Aorta (tissue), 5 donors: Measurements from ENCODE around the gene CD82. TPM values are rescaled to one million over a fixed set of nuclear protein-coding genes. Genes with fewer than 3 reads are reported as not detected.
"Not testable (repeated sequence)": the region's sequence is repeated elsewhere in the genome, so short reads cannot be mapped to it uniquely, and the experiment has no call there.

Experiments used
- ATAC-seq: fragments of 200-7000 bp; cut with Tn5 transposase; one replicate; pipeline ENCODE4 v1.9.1; 2022; ENCODE audit warnings: moderate library complexity; ENCODE audit not compliant: low FRiP score
- DNase-seq, 2 donors: peaks; one replicate each; pipeline ENCODE4 v3.0.0-alpha.2; 2020
- H3K27ac ChIP-seq, 2 donors: one replicate each; pipeline ENCODE4 v1.5.1; 2013; ENCODE audit warnings: low read length in 2 of 2, mild to moderate bottlenecking in 2 of 2, moderate library complexity in 2 of 2, control low read depth in 1 of 2, inconsistent platforms in 1 of 2, low read depth in 1 of 2
- H3K27me3 ChIP-seq, 2 donors: one replicate each; pipeline ENCODE4 v1.6.1; 2013; ENCODE audit warnings: control low read depth in 1 of 2, low read length in 1 of 2, mild to moderate bottlenecking in 1 of 2, moderate library complexity in 1 of 2; ENCODE audit not compliant: insufficient read depth in 2 of 2, control insufficient read depth in 1 of 2
- H3K36me3 ChIP-seq, 2 donors: one replicate each; pipeline ENCODE4 v1.6.1; 2013; ENCODE audit warnings: control low read depth in 1 of 2, low read length in 1 of 2, mild to moderate bottlenecking in 1 of 2; ENCODE audit not compliant: insufficient read depth in 2 of 2, control insufficient read depth in 1 of 2
- H3K4me1 ChIP-seq, 2 donors: one replicate each; pipeline ENCODE4 v1.6.1; 2013; ENCODE audit warnings: low read length in 2 of 2, control low read depth in 1 of 2, mild to moderate bottlenecking in 1 of 2, moderate library complexity in 1 of 2; ENCODE audit not compliant: insufficient read depth in 2 of 2, control insufficient read depth in 1 of 2
- H3K4me3 ChIP-seq, 2 donors: one replicate each; pipeline ENCODE4 v1.5.1; 2013; ENCODE audit warnings: low read length in 2 of 2, control low read depth in 1 of 2, mild to moderate bottlenecking in 1 of 2
- H3K9me3 ChIP-seq: one replicate; pipeline ENCODE4 v1.6.1; 2013; ENCODE audit warnings: mild to moderate bottlenecking, low read length; ENCODE audit not compliant: control insufficient read depth
- WGBS, 2 donors: extraction: QIAGEN DNeasy Blood & Tissue Kit; methylation state at CpG; one replicate each; pipeline ENCODE4 v1.1.7; 2013; 5-methylcytosine and 5-hydroxymethylcytosine counted together
- intact Hi-C, 2 donors: fragments of 100-400 bp; cut with DNase I; formaldehyde crosslinking; loops; one replicate each; pipeline versions ENCODE4 v1.14.2 to v1.15.0; 2022
- polyA plus RNA-seq, 2 donors: library from polyadenylated mRNA; stranded (reverse); fragments of 200-250 nt; gene quantifications; one replicate each; pipeline ENCODE4 v1.2.3, GENCODE V29; 2013
- total RNA-seq, 2 donors: library from RNA; stranded (reverse); fragmentation: NEBNext Ultra II Directional; extraction: Animal tissue kit (Norgen Biotek cat#: 25700); gene quantifications; one replicate each; pipeline ENCODE4 v1.2.1, GENCODE V29; 2021
- donor health status: healthy with polysubstance abuse.
- donor health status: Bipolar disorder and iron deficiency.
- donor health status: DM: no; HTN: no; CAD: no.
- donor health status: DM: no; HTN: no; CAD: no.
- donor health status: DM: yes; HTN: yes; CAD: no.

The CD82 gene
- total and polyA plus RNA-seq, 4 donors, result 21.0 to 64.6 (median 46.1) TPM

DNA sequence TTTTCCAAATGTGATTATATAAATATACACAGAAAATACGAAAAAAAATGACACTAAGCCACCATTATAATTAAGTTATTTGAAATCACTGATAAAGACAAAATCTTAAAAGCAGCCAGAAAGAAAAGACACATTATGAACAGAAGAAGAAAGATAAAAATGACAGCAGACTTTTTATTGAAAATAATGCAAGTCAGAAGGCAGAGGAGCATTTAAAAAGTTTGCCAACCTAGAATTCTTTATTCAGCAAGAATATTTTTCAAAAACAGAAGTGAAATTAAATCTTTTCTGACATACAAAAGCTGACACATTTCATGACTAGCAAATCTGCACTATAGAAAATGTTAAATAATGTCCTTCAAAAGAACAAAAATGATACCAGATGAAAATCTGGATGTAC, 77.8 kb downstream of the CD82 start:
- DNase-seq (no peak), ATAC-seq (no peak)
- Histone ChIP-seq H3K27ac (no peak overlapping the region), H3K36me3 (no peaks in the 10 kb centered on the region), H3K4me1 (no peaks in the 10 kb centered on the region), H3K9me3 (peaks cover 2% of the 10 kb centered on the region), H3K4me3 (no peak overlapping the region), H3K27me3 (no peaks in the 10 kb centered on the region)
- intact Hi-C loops, result no loop called here
- WGBS, 2 donors, result 71 to 78% methylated on average over 1 of the region's 1 CpG

DNA sequence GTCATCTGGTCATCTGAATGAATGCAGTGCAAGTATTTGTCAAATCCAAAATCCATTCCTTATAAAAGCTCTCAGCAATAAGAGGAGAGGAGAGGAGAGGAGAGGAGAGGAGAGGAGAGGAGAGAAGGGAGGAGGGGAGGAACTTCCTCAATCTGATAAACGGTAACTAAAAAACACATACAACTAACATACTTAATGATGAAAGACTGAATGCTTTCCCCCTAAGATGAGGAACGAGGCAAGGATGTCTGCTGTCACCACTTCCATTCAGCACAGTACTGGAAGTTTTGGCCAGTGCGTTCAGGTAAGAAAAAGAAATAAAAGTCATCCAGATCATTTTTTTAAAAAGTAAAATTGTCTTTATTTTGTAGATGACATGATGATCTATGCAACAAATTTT, 80.4 kb downstream of the CD82 start:
- Histone ChIP-seq H3K27me3 (no peaks in the 10 kb centered on the region), H3K4me3 (no peak overlapping the region), H3K4me1 (no peaks in the 10 kb centered on the region), H3K9me3 (peaks cover 2% of the 10 kb centered on the region), H3K27ac (no peak overlapping the region), H3K36me3 (no peaks in the 10 kb centered on the region)
- WGBS, 2 donors, result 64% methylated on average over 3 of the region's 3 CpGs
- ATAC-seq, result no peak
- intact Hi-C loops, result no loop called here
- no peak for DNase-seq

DNA sequence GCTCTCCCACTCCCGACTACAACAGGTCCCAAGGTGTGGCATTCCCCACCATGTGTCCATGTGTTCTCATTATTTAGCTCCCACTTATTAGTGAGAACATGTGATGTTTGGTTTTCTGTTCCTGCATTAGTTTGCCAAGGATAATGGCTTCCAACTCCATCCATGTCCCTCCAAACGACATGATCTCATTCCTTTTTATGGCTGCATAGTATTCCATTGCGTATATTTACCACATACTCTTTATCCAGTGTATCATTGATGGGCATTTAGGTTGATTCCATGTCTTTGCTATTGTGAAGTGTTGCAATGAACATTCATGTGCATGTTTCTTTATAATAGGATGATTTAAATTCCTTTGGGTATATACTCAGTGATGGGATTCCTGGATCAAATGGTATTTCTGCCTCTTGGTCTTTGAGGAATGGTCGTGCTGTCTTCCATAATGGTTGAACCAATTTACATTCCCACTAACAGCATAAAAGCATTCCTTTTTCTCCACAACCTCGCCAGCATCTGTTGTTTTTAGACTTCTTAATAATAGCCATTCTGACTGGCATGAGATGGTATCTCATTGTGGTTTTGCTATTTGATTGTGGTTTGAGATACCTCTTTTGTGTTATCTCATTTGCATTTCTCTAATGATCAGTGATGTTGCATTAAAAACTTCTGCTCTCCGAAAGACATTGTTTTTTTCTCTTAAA, 81.9 kb downstream of the CD82 start:
- not testable (repeated sequence) for ATAC-seq, H3K27me3 ChIP-seq

DNA sequence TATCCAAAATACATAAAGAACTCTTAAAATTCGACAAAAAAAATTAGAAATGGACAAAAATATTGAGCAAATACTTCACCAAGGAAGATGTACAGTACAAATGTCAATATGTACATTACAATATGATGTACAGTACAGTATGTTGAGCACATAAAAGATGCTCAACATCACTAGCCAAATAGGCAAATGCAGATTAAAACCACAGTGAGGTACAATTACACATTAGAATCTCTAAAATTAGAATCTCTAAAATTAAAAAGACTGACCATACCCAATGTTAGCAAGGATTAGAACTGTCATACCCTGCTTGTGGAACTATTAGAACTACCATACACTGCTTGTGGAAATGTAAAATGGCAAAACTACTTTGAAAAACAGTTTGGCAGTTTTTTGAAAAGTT, 82.6 kb downstream of the CD82 start:
- intact Hi-C loops, result no loop called here
- WGBS, 2 donors, result 74 to 84% methylated on average over 1 of the region's 1 CpG
- no peak for ATAC-seq
- Histone ChIP-seq H3K27ac (no peak overlapping the region), H3K27me3 (no peaks in the 10 kb centered on the region), H3K36me3 (no peaks in the 10 kb centered on the region), H3K4me1 (no peaks in the 10 kb centered on the region), H3K4me3 (no peak overlapping the region), H3K9me3 (peaks cover 2% of the 10 kb centered on the region)
- DNase-seq, result no peak

More for the DNA sequence above, 81.9 kb downstream of the CD82 start:
- H3K36me3 ChIP-seq, H3K9me3 ChIP-seq, H3K27ac ChIP-seq, H3K4me1 ChIP-seq, DNase-seq, H3K4me3 ChIP-seq, intact Hi-C loops: not testable (repeated sequence)
- WGBS, 2 donors, result 67 to 70% methylated on average over 6 of the region's 6 CpGs

DNA sequence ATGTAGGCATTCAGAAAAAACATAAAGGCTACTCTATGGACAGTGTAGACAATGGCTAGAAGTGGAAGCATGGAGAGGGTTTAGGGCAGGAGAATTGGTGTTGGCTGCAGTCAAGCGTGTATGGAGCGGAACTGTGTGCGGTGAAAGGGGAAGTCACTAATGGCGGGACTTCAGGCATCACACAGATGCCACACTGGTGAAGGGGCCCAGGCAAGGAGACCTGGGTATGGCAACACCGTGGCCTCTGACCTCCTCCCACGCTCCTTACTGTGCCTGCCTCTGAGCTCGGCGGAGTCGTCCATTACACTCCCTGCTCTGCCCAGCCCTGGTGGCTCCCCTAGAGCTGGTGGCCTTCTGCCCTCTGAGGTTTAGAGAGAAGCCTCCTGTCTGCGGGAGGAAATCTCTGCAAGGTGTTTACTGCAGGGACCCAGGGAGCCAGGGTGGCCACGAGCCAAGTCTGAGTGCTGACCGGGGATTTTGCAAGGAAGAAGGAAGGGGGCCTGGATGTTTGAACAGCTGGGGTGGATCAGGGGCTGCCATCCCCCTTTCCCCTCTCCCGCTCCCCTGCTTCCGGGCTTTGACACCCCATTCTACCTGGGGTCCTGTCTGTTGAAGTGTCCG, 86.2 kb downstream of the CD82 start:
- Histone ChIP-seq H3K4me1 (no peaks in the 10 kb centered on the region), H3K27ac (no peak overlapping the region), H3K9me3 (peaks cover 2% of the 10 kb centered on the region), H3K36me3 (no peaks in the 10 kb centered on the region), H3K27me3 (no peaks in the 10 kb centered on the region), H3K4me3 (no peak overlapping the region)
- ATAC-seq (no peak), DNase-seq (no peak)
- intact Hi-C loops, result no loop called here
- 54 to 63% methylated on average over 15 of the region's 15 CpGs for WGBS, 2 donors

DNA sequence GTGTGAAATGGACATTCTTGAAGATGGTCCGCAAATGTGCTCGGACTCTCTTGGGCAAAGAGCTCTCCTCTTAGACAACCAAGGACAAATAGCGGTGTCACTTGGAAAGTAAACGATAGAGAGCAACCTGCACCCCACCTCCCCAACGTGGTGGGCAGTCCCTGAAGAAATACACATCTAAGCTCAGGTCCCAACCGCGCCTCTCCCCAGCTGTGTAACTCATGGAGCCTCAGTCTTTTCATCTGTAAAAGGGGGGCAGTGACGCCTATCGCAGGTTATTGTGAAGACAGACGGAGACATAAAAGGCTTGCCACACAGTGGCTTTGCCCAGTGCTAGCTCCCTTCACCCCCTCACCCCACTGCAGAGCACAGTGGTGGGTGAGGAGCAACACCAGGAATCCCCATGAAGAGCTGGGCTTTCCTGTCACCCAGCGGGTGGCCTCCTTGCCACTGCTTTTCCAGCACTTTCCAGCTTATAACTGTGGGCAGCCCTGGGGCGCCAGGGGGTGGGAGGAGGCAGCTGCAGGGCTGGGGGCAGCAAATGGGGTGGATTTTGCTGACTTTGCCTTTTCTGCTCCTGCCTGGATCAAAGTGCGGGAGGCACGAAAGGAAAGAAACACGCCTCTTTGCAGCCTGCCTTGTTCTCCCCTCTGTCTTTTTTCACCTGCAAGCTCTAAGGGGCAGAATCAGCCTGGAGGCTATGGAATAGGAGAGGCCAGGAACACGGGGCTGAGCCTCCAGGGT, 87.6 kb downstream of the CD82 start:
- 86% methylated on average over 16 of the region's 16 CpGs for WGBS, 2 donors
- H3K9me3 ChIP-seq, result no peaks in the 10 kb centered on the region
- ATAC-seq (no peak), DNase-seq (no peak)
- no peaks in the 10 kb centered on the region for H3K4me1 ChIP-seq
- H3K36me3 ChIP-seq, result no peaks in the 10 kb centered on the region
- intact Hi-C loops, result no loop called here
- no peaks in the 10 kb centered on the region for H3K27me3 ChIP-seq
- H3K4me3 ChIP-seq, result no peak overlapping the region
- H3K27ac ChIP-seq, result no peak overlapping the region

DNA sequence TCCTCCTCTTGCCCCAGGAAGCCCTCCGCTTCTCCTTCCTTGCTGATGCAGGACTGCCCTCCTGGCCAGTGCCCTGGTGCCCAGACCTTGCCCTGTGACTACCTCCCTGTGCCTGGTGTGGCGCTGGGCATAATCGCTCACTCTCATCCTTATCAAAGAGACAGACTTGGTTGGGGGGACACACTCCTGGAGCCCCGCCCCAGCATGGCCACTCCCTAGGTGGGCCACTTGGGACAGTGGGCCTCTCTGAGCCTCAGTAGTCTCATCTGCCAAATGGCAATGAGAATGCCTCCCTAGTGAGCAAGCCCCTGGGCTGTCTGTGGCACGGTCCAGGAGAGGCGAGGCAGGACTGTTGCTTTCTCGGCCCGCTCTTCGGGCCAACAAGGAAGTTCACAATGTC, 88.6 kb downstream of the CD82 start:
- ATAC-seq, result no peak
- WGBS, 2 donors, result 97% methylated on average over 9 of the region's 9 CpGs
- intact Hi-C loops, result no loop called here
- Histone ChIP-seq H3K4me3 (no peak overlapping the region), H3K36me3 (no peaks in the 10 kb centered on the region), H3K4me1 (no peaks in the 10 kb centered on the region), H3K9me3 (no peaks in the 10 kb centered on the region), H3K27ac (no peak overlapping the region), H3K27me3 (no peaks in the 10 kb centered on the region)
- no peak for DNase-seq

DNA sequence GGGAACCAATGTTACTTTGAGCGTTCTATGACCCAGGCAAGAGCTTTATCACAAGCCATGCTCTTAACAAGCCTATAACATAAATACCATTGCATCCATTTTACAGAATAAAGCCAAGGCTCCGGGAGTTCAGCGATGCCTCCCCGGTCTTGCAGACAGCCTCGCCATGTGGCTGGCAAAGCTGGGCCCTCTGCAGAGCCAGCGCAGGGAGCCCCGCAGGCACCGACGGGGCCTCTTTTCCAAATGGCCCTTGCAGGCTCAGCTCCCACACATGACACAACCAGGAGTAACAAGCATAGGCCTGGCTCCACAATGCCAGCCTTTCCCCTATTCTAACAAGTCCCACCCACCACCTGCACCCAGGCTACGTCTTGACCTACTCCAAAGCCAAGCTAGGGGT, 89.1 kb downstream of the CD82 start:
- no peaks in the 10 kb centered on the region for H3K36me3 ChIP-seq
- intact Hi-C loops, result no loop called here
- H3K4me1 ChIP-seq, result no peaks in the 10 kb centered on the region
- no peaks in the 10 kb centered on the region for H3K27me3 ChIP-seq
- DNase-seq, result no peak
- ATAC-seq, result no peak
- no peak overlapping the region for H3K27ac ChIP-seq
- H3K4me3 ChIP-seq, result no peak overlapping the region
- WGBS, 2 donors, result 96 to 97% methylated on average over 10 of the region's 10 CpGs
- H3K9me3 ChIP-seq, result no peaks in the 10 kb centered on the region
